Colonic mucosa (tissue), 4 donors: Measurements from ENCODE around the gene CHTF8. TPM values are rescaled to one million over a fixed set of nuclear protein-coding genes. Genes with fewer than 3 reads are reported as not detected.

Experiments used
- DNase-seq: peaks from one replicate; pipeline ENCODE4 v3.0.0-alpha.2; 2020
- H3K27ac ChIP-seq: fragments of 200-600 bp; one replicate; pipeline ENCODE4 v1.8.0; 2021
- H3K27me3 ChIP-seq: fragments of 200-600 bp; one replicate; pipeline ENCODE4 v1.8.0; 2021
- H3K36me3 ChIP-seq: fragments of 200-600 bp; one replicate; pipeline ENCODE4 v1.8.0; 2021
- H3K4me1 ChIP-seq: fragments of 200-600 bp; one replicate; pipeline ENCODE4 v1.8.0; 2021; ENCODE audit warnings: mild to moderate bottlenecking
- H3K4me3 ChIP-seq: fragments of 200-600 bp; one replicate; pipeline ENCODE4 v1.8.0; 2021
- H3K9ac ChIP-seq, 2 donors: one replicate each; pipeline ENCODE4 v1.7.0; 2013; ENCODE audit warnings: control low read depth in 2 of 2, low read depth in 2 of 2, low read length in 2 of 2
- H3K9me3 ChIP-seq: fragments of 200-600 bp; one replicate; pipeline ENCODE4 v1.8.0; 2021
- intact Hi-C: fragments of 100-400 bp; cut with DNase I; formaldehyde crosslinking; loops from one replicate; pipeline ENCODE4 v1.14.1; 2022
- total RNA-seq, 2 donors: library from RNA; stranded (reverse); fragmentation: NEBNext Ultra II Directional in 1 of 2; extraction: Animal tissue kit (Norgen Biotek cat#: 25700) in 1 of 2; gene quantifications; one replicate each; pipeline ENCODE4 v1.2.1, GENCODE V29; 2021
- TF ChIP-seq, protein P1 (sequence below): fragments of 200-600 bp; IDR thresholded peaks from one replicate; pipeline ENCODE4 v1.8.0; 2022; ENCODE audit warnings: antibody characterized with exemption, mild to moderate bottlenecking
- donor health status: healthy.
- donor health status: DM: no; HTN: no; CAD: no.
- donor health status: DM: no; HTN: no; CAD: no.

Gene CHTF8
- total RNA-seq, 2 donors from 2014 or later: 82.9 to 143 TPM

DNA sequence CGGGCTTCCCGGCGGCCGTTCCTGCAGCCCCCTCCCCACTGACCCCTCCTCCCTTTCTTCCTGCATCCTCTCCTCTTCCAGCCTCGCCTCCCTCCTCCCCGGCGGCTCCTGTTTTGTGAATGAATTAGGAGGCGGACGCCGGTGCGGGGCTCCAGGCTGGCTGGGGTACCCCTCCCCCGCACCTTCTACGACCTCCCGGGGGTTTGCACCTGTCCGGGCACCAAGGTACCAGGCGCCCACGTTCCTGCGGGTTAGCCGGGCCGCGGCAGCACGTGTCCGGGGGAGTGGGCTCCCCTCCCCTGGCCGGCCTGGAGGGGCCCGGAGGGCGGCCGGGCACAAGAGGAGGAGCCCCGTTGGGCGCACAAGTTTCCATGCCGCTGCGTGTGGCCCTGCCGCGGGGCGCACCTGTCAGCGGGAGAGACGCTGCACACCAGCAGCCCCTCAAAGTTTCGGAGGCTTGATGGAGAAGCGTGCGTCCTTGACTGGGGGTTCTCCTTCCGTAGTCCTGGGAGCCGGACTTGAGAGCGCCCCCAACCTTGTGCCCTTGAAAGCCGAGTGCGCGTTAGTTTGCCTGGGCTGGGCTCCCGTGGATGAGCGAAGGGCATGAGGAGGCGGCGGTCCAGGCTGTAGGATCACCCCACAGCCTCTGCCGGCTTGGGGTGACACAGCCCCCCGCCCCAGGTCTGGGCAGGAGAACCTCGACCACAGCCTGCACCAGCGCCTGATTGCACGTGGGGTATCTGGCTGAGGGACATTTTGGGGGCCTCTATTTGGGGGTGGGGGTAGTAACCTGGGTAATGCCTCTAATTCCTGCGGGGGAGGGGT, 25.7 kb downstream of the CHTF8 start:
- H3K4me1 ChIP-seq: peaks cover 13% of the 10 kb centered on the region
- no peak overlapping the region for H3K27ac ChIP-seq
- no peaks in the 10 kb centered on the region for H3K36me3 ChIP-seq
- H3K9me3 ChIP-seq: no peaks in the 10 kb centered on the region
- peak overlapping the region; percentile 56 to 81 for H3K9ac ChIP-seq
- DNase-seq: peak; percentile 29
- peak overlapping the region; percentile 54 for H3K4me3 ChIP-seq
- TF ChIP-seq, protein P1, sequence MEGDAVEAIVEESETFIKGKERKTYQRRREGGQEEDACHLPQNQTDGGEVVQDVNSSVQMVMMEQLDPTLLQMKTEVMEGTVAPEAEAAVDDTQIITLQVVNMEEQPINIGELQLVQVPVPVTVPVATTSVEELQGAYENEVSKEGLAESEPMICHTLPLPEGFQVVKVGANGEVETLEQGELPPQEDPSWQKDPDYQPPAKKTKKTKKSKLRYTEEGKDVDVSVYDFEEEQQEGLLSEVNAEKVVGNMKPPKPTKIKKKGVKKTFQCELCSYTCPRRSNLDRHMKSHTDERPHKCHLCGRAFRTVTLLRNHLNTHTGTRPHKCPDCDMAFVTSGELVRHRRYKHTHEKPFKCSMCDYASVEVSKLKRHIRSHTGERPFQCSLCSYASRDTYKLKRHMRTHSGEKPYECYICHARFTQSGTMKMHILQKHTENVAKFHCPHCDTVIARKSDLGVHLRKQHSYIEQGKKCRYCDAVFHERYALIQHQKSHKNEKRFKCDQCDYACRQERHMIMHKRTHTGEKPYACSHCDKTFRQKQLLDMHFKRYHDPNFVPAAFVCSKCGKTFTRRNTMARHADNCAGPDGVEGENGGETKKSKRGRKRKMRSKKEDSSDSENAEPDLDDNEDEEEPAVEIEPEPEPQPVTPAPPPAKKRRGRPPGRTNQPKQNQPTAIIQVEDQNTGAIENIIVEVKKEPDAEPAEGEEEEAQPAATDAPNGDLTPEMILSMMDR: no peak
- H3K27me3 ChIP-seq: no peaks in the 10 kb centered on the region
- intact Hi-C loops: loop anchor here (5.0 to 10.0 kb wide), 2 partner anchors 112 to 204 kb away; no protein-coding TSS in a partner anchor

DNA sequence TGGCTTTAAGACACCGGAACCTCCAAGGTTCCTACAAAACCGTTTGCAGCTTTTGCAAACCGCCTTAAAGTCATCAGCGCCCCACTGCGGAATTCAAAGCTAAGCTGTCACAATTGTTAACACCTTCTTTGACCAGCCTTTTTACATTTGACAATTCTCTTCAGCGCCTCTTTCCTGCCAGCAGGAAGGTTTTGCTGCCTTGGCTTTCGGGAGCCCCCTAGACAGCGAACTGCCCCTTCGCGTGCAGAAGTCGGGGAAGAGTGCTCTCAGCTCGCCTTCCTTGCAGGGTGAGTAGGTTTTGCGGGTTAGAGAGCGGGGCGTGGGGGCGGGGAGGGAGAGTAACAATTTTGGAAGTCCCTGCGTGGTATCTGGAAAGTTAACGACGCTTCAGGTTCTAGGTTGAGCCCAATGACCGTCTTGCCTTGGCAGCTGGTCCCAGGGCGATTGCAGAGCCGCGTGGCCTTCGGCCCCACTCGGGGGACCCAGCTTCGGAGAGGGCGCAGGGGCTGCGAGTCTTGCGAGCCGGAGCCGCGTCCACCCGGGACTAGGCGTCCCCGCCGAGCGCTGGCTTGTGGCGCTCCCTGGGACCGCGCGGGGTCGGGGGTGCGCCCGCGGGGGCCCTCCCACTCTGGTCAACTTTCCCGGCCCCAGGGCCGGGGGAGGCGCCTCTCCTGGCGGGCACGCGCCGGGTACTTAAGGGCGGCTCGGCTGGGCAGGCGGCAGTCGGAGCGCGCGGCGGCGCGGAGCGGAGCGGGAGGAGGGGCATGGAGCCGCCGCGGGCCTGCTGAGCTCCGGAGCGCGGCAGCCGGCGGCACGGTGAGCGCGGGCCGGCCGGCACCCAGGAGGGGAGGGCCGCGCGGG, 26.7 kb downstream of the CHTF8 start, which contains the start of gene HAS3:
HAS3 (plus strand) TSS at position 153 of the 861 bp plus-strand sequence. CDS start 3,743 bp downstream, outside the sequence.
- Histone ChIP-seq H3K4me1 (peaks cover 13% of the 10 kb centered on the region), H3K27me3 (no peaks in the 10 kb centered on the region), H3K9me3 (no peaks in the 10 kb centered on the region), H3K9ac (peak within 1 kb of the TSS; percentile 56 to 81), H3K27ac (no peak within 1 kb of the TSS), H3K36me3 (no peaks in the 10 kb centered on the region), H3K4me3 (peak within 1 kb of the TSS; percentile 54)
- intact Hi-C loops: loop anchor here (5.0 to 10.0 kb wide), 2 partner anchors 111 to 203 kb away; no protein-coding TSS in a partner anchor
- TF ChIP-seq, protein P1: no peak
- DNase-seq: peak; percentile 63

DNA sequence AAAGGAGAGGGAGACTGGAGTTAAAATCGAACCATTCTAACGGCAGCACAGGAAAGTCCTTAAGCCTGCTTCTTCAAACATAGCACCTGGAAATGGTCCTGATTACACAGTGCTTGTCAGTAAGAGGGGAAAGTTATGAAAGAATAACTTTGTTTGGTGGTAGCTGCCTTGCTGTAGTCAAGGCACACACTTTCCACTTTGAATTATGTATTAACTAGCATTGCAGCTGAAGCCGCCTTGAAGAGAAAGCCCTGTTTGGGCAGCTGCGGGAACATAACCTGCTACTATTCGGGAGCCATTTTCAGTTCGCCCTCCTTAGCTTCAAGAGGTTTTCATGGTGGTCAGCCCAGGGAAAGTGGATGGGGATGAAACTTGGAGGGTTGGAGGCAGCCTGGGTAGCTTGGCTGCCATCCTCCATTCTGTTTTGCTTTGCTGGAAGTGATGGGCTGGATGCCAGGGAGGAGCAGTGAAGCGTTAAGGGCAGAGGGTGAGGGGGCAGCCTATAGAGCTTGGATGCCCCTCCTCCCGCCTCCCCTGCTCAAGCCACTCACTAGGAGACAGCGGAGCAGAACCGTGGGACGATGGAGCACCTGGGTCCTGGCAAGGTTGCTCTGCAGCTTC, 32.2 kb downstream of the CHTF8 start:
- DNase-seq: no peak
- intact Hi-C loops: loop anchor here (10.0 kb wide), 1 partner anchor 105 kb away; no protein-coding TSS in a partner anchor
- no peak overlapping the region for H3K4me3 ChIP-seq

DNA sequence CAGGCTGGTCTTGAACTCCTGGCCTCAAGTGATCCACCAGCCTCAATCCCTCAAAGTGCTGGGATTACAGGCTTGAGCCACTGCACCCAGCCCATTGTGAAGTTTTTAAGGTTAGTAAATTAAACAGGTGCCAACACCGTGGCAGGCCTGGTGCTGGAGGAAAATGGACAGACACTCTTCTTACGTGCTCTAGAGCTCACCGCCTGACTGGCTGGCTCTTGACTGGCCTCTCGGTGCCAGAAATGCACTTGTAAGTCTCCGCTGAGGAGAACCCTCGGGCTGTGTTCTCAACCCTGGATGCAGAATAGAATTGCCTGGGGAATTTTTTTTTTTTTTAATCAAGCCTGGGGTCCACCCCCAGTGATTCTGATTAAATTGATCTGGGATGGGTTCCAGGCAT, 37.2 kb downstream of the CHTF8 start:
- no peak overlapping the region for H3K27ac ChIP-seq
- intact Hi-C loops: no loop called here
- no peaks in the 10 kb centered on the region for H3K27me3 ChIP-seq
- no peaks in the 10 kb centered on the region for H3K36me3 ChIP-seq
- H3K4me3 ChIP-seq: no peak overlapping the region
- H3K9me3 ChIP-seq: no peaks in the 10 kb centered on the region
- no peak overlapping the region for H3K9ac ChIP-seq
- no peaks in the 10 kb centered on the region for H3K4me1 ChIP-seq
- no peak for DNase-seq
- TF ChIP-seq, protein P1: no peak

More for the DNA sequence above, 32.2 kb downstream of the CHTF8 start:
- no peaks in the 10 kb centered on the region for H3K4me1 ChIP-seq
- no peak overlapping the region for H3K27ac ChIP-seq
- no peaks in the 10 kb centered on the region for H3K36me3 ChIP-seq
- H3K9ac ChIP-seq: no peak overlapping the region
- no peaks in the 10 kb centered on the region for H3K27me3 ChIP-seq
- no peaks in the 10 kb centered on the region for H3K9me3 ChIP-seq
- TF ChIP-seq, protein P1: no peak

DNA sequence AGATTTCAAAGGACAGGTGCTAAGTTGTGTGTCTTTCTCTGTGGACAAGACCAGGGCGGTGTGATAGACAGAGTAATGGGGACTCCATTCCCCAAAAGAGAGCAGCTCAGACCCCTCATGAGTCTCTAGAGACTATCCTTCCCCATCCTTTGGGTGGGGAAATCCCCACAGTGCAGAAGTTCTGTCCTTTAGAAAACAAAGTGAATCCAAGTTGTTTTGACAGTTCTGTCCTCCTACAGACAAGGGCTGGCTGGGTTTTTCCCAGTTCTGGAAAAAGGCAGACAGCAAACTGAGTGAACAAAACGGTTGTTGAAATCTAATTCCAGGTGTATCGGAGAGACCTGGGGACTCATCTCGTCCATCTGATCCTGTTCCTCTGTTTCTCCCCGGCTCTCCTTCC, 37.9 kb downstream of the CHTF8 start:
- Histone ChIP-seq H3K27ac (no peak overlapping the region), H3K4me1 (no peaks in the 10 kb centered on the region), H3K9ac (no peak overlapping the region), H3K4me3 (no peak overlapping the region), H3K27me3 (no peaks in the 10 kb centered on the region), H3K36me3 (no peaks in the 10 kb centered on the region), H3K9me3 (no peaks in the 10 kb centered on the region)
- no peak for DNase-seq
- intact Hi-C loops: no loop called here
- TF ChIP-seq, protein P1: no peak
